Measurements from ENCODE around the gene SPACA5. TPM values are rescaled to one million over a fixed set of nuclear protein-coding genes. Genes with fewer than 3 reads are reported as not detected.
"Not testable (repeated sequence)": the region's sequence is repeated elsewhere in the genome, so short reads cannot be mapped to it uniquely, and the experiment has no call there.

Gene SPACA5
- total RNA-seq, 1 donor from 2014 or later, result not detected

DNA sequence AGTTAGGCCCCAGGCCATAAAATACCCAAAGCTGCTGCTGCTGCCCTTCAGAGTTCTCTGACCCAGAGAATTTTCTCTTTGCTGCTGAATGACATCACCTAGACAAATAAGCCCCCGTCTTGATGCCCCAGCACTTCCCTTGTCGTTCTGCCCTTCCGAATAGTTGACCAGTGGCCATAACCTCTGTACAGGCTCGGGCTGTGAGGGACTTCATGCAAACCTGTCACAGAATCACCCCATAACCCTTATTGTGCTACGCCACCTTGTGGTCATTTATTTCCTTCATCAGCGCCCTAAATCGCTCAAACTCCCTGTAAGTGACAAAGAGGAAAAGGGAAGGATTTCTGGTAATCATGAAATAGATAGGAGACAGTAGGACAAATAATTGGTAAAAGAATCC, 18.8 kb downstream of the SPACA5 start:
- H3K4me3 ChIP-seq (ENCODE audit: low read depth, low read length), result no peak overlapping the region
- TF ChIP-seq CTCF (conservative IDR thresholded peaks at IDR 0.05; ENCODE audit: low read depth, low read length), result peak; percentile 58
- DNase-seq (ENCODE audit: low read depth), result no peak

DNA sequence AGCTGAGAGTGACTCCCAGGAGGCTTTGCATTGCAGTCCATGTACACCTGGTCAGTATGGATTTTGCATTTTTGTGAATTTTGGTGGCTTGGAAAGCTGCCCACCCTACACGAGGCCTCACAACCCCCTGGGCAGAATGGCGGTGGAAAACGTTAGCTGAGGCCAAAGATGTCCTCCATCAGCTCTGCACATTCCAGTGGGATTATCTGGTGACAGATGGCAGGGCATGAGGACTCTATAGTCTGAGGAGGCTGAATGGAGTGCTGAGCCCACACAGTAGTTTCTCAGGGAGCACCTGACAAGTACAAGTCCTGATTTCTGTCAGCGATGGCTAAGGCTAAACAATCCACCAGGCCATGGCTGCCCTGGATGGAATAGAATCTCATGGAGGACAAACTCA, 20.8 kb downstream of the SPACA5 start:
- H3K4me3 ChIP-seq (ENCODE audit: low read depth, low read length); DNase-seq (ENCODE audit: low read depth): not testable (repeated sequence)

- TF ChIP-seq CTCF (conservative IDR thresholded peaks at IDR 0.05; ENCODE audit: low read depth, low read length), result no peak
- DNase-seq (ENCODE audit: low read depth), result no peak
- H3K4me3 ChIP-seq (ENCODE audit: low read depth, low read length), result no peak overlapping the region
These were observed 21.3 kb downstream of the SPACA5 start for GRCh38 chrX:48028091-48028490.

DNA sequence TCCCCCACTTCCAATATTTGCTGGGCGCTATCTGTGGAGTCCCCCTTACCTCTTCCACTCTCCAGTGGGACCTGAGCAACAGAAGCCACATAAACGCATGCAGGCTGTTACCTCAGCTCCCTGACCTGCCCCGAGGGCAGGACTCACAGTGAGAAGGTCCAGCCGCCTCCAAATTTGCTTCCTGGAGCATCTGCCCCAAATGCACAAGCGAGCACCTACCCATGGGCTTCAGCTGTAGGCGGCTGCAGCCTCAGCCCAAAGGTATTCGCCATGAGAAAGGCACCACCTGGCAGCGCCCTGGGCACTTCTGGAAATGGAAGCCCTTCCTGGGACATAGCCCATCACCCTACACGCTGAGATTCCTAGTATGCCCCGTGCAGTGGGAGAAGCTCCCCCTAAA, 23.4 kb downstream of the SPACA5 start:
- TF ChIP-seq CTCF (conservative IDR thresholded peaks at IDR 0.05; ENCODE audit: low read depth, low read length), result no peak
- no peak overlapping the region for H3K4me3 ChIP-seq (ENCODE audit: low read depth, low read length)
- no peak for DNase-seq (ENCODE audit: low read depth)

DNA sequence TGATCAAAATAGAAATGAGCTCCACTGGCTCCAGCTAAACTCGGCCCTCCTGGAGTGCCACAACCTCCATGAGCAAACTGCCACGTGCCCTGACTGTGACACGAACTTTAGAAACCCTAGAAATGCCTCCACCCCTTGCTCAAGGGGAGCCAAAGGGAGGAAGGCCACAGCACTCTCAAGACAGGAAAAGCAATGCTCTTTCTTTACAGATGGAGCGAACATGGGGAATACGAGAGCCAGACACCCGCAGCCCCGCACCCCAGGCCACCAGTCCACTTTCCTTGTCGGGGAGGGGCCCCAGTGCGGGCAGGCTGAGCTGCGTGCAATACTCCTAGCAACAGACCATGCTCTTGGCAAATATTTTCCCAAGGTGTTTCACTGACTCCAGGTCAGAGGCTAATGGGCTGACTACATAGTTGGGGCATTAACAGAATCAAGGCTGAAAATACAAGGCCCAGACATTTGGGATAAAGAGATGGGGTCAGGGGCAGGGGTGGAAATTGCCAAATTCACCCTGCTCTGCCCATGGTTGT, 23.9 kb downstream of the SPACA5 start:
- H3K4me3 ChIP-seq (ENCODE audit: low read depth, low read length); DNase-seq (ENCODE audit: low read depth): not testable (repeated sequence)

- H3K4me3 ChIP-seq (ENCODE audit: low read depth, low read length), result no peak overlapping the region
- TF ChIP-seq CTCF (conservative IDR thresholded peaks at IDR 0.05; ENCODE audit: low read depth, low read length), result no peak
- no peak for DNase-seq (ENCODE audit: low read depth)
These were observed 29.1 kb downstream of the SPACA5 start for GRCh38 chrX:48035891-48036290.

DNA sequence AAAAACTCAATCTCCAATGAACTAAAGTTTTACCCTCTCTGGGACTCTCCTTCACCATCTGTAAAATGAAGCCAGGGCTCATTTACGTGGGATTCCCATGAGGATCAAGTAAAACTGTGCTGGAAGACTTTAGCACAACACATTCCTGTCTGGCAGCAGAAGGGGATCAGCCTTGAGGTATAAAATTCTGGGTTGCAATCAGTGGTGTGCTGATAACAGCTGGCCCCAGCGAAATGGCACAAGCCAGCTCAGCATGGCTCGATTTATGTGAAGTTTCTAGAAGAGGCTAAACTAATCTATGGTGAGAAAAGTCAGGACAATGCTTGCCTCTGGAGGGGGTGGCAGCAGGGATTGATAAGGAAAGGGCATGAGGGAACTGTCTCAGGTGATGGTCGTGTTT, 36.3 kb downstream of the SPACA5 start:
- TF ChIP-seq CTCF (conservative IDR thresholded peaks at IDR 0.05; ENCODE audit: low read depth, low read length), result no peak
- H3K4me3 ChIP-seq (ENCODE audit: low read depth, low read length), result no peak overlapping the region
- no peak for DNase-seq (ENCODE audit: low read depth)

- DNase-seq (ENCODE audit: low read depth), result no peak
- H3K4me3 ChIP-seq (ENCODE audit: low read depth, low read length), result no peak overlapping the region
- no peak for TF ChIP-seq CTCF (conservative IDR thresholded peaks at IDR 0.05; ENCODE audit: low read depth, low read length)
These were observed 38.9 kb downstream of the SPACA5 start for GRCh38 chrX:48045410-48046311.
